Measurements from ENCODE around the gene RABGAP1L. TPM values are rescaled to one million over a fixed set of nuclear protein-coding genes. Genes with fewer than 3 reads are reported as not detected.

RABGAP1L gene
- polyA plus RNA-seq, 1 donor (not counting 4 experiments of a cell fraction or from before 2014, with no cell fraction given), result 24.2 TPM

GRCh38 chr1:174768516-174768915 is 609.2 kb downstream of the RABGAP1L start:
- no peak for DNase-seq (ENCODE audit: low read depth, low spot score)
- H3K9me3 ChIP-seq (ENCODE audit: control insufficient read depth, low read depth, low read length), result no peaks in the 10 kb centered on the region
- H3K9ac ChIP-seq (ENCODE audit: control insufficient read depth, extremely low read depth, insufficient read depth, low read length), result no peak overlapping the region
- no peaks in the 10 kb centered on the region for H4K20me1 ChIP-seq (ENCODE audit: control insufficient read depth, extremely low read depth, insufficient read depth, low read length)
- TF ChIP-seq CTCF (optimal IDR thresholded peaks at IDR 0.05 in 1 of 3, IDR thresholded peaks at IDR 0.05 in 1 of 3, conservative IDR thresholded peaks at IDR 0.05 in 1 of 3; ENCODE audit: extremely low read depth in 1 of 3, insufficient read depth in 2 of 3, low read length in 3 of 3) (no peak), EZH2 (IDR thresholded peaks at IDR 0.05; ENCODE audit: low read length) (no peak)
- no peaks in the 10 kb centered on the region for H3K36me3 ChIP-seq (ENCODE audit: control insufficient read depth in 2 of 2, extremely low read depth in 1 of 2, insufficient read depth in 2 of 2, low read length in 2 of 2)
- no peak overlapping the region for H3K4me3 ChIP-seq (ENCODE audit: control insufficient read depth in 2 of 3, extremely low read depth in 1 of 3, insufficient read depth in 2 of 3, low read depth in 1 of 3, low read length in 3 of 3)
- no peaks in the 10 kb centered on the region for H3K27me3 ChIP-seq (ENCODE audit: control insufficient read depth, extremely low read depth, insufficient read depth, low read length)
- no peaks in the 10 kb centered on the region for H3K9me1 ChIP-seq (ENCODE audit: control insufficient read depth, extremely low read depth, insufficient read depth, low read length)
- H3K79me2 ChIP-seq (ENCODE audit: control insufficient read depth, insufficient read depth, low read length), result no peaks in the 10 kb centered on the region
- FAIRE-seq, result no peak
- H3K27ac ChIP-seq (ENCODE audit: control insufficient read depth, insufficient read depth, low read length), result no peak overlapping the region
- dilution Hi-C loops (cut with MboI; ENCODE audit: extremely low pct_ligation_motif_present, low sequenced_read_pairs), result no loop called here
- no peak overlapping the region for H3K4me2 ChIP-seq (ENCODE audit: control insufficient read depth, extremely low read depth, insufficient read depth, low read depth, low read length)
- H2AFZ ChIP-seq (ENCODE audit: control insufficient read depth, low read length), result no peak overlapping the region
- no peaks in the 10 kb centered on the region for H3K4me1 ChIP-seq (ENCODE audit: control insufficient read depth, extremely low read depth, insufficient read depth, low read length)

GRCh38 chr1:174768949-174769348 is 609.6 kb downstream of the RABGAP1L start:
- TF ChIP-seq EZH2 (IDR thresholded peaks at IDR 0.05; ENCODE audit: low read length), result no peak
- no peak for TF ChIP-seq CTCF (optimal IDR thresholded peaks at IDR 0.05 in 1 of 3, IDR thresholded peaks at IDR 0.05 in 1 of 3, conservative IDR thresholded peaks at IDR 0.05 in 1 of 3; ENCODE audit: extremely low read depth in 1 of 3, insufficient read depth in 2 of 3, low read length in 3 of 3)
- Histone ChIP-seq H3K9me3 (ENCODE audit: control insufficient read depth, low read depth, low read length) (no peaks in the 10 kb centered on the region), H3K4me1 (ENCODE audit: control insufficient read depth, extremely low read depth, insufficient read depth, low read length) (no peaks in the 10 kb centered on the region), H3K36me3 (ENCODE audit: control insufficient read depth in 2 of 2, extremely low read depth in 1 of 2, insufficient read depth in 2 of 2, low read length in 2 of 2) (no peaks in the 10 kb centered on the region), H3K9me1 (ENCODE audit: control insufficient read depth, extremely low read depth, insufficient read depth, low read length) (no peaks in the 10 kb centered on the region), H2AFZ (ENCODE audit: control insufficient read depth, low read length) (no peak overlapping the region), H3K79me2 (ENCODE audit: control insufficient read depth, insufficient read depth, low read length) (no peaks in the 10 kb centered on the region), H4K20me1 (ENCODE audit: control insufficient read depth, extremely low read depth, insufficient read depth, low read length) (no peaks in the 10 kb centered on the region), H3K9ac (ENCODE audit: control insufficient read depth, extremely low read depth, insufficient read depth, low read length) (no peak overlapping the region), H3K4me3 (ENCODE audit: control insufficient read depth in 2 of 3, extremely low read depth in 1 of 3, insufficient read depth in 2 of 3, low read depth in 1 of 3, low read length in 3 of 3) (no peak overlapping the region), H3K27me3 (ENCODE audit: control insufficient read depth, extremely low read depth, insufficient read depth, low read length) (no peaks in the 10 kb centered on the region), H3K27ac (ENCODE audit: control insufficient read depth, insufficient read depth, low read length) (no peak overlapping the region), H3K4me2 (ENCODE audit: control insufficient read depth, extremely low read depth, insufficient read depth, low read depth, low read length) (no peak overlapping the region)
- FAIRE-seq (no peak), DNase-seq (ENCODE audit: low read depth, low spot score) (no peak)
- dilution Hi-C loops (cut with MboI; ENCODE audit: extremely low pct_ligation_motif_present, low sequenced_read_pairs), result no loop called here

Measured in keratinocyte (primary cell).